Stimulated activated CD8-positive, alpha-beta memory T cell treated with anti-CD3 and anti-CD28 coated beads, Interleukin-12 subunit alpha, Interleukin-12 subunit beta, amount 100 ng/mL, for 4 hours (primary cell): Measurements from ENCODE around the gene ANKRD23.

Source experiments
- DNase-seq: peaks from one replicate; pipeline ENCODE4 v3.0.0-alpha.2; 2020; ENCODE audit warnings: low read depth

Gene ANKRD23

GRCh38 chr2:96838345-96839292 is 5.2 kb downstream of the ANKRD23 start:
- no peak for DNase-seq

- no peak for DNase-seq
Measured at GRCh38 chr2:96837575-96837974, 6.2 kb downstream of the ANKRD23 start.

GRCh38 chr2:96835830-96836229 is 8.0 kb downstream of the ANKRD23 start:
- no peak for DNase-seq

GRCh38 chr2:96832754-96833507 is 10.9 kb downstream of the ANKRD23 start:
- no peak for DNase-seq

- no peak for DNase-seq
Measured at GRCh38 chr2:96832408-96832753, 11.4 kb downstream of the ANKRD23 start.

DNA sequence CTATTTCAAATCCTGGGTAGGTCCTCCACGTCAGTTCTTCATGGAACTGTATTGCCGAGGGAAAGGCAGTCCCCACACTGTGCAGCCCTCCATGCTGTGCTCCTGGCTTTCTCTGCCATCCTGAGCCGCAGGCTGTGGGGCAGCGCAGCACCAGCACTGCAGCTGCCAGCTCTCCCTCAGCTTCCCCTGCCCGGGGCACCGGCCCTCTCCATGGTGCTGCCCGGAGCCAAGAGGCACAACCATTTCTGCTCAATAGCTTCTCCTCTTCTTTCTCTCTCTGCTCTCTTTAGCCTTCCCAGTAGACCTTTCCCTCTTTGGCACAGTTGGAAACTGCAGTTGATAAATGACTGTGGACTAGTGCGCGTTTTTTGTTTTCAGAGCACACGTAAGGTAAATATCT is 12.1 kb downstream of the ANKRD23 start:
- DNase-seq: no peak

DNA sequence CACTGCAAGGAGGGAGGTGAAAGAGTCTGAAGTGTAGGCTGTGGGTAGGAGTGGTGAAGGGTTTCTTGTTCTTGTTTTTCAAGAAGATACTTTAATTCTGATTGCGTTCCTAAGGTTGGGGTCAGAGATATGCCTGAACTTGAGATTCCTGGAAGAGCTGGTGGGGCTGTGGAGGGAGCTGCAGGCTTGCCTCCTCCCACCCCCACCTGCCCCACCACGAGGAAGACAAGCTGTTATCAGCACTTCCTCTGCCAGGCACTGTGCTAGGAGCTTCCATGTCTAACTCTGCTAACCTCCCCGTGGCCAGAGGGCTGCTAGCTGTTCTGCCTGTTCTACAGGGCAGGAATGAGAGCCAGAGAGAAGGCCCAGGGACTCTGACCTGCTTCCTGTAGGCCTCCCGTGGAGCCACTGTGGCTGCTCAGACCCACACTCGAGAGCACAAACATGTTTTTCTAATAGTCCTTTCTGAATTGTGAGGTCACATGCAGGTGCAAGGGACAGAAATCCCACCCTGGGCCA is 13.7 kb downstream of the ANKRD23 start:
- DNase-seq: no peak

DNA sequence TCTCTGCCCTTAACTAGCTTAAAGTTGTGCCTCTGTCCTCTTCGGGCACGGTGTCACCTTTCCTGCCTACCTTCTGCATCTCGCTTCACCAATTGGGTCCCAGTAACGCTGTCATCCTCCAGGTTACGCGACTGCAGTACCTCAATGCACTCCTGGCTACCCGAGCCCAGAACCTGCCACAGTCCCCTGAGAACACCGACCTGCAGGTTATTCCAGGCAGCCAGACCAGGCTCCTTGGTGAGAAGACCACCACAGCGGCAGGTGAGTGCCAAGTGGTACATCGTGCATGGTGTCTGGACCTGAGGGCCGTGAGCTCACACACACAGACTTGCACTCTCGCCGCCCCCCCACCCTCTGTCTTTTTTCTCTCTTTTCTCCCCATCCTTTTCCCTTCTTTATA is 14.9 kb downstream of the ANKRD23 start:
- DNase-seq: no peak

DNA sequence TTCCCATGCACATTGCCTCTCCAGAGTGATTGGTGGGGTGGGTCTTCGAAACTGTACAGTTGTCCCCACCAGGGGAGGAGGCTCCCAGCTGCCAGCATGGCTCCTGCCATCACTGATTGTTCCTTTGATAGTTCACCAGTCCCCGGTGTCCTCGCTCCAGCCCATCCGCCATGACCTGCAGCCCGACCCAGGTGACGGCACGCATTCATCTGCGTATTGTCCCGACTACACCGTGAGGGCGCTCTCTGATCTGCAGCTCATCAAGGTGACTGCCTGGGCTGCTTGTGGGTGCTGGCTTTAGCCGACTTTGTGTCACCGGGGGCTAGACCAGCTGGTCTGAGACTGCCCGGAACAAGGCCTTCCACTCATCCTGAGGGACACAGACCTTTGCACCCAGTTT is 15.4 kb downstream of the ANKRD23 start:
- no peak for DNase-seq

- no peak for DNase-seq
Measured at GRCh38 chr2:96826546-96827278, 17.1 kb downstream of the ANKRD23 start.

- no peak for DNase-seq
Measured at GRCh38 chr2:96825057-96825456, 18.8 kb downstream of the ANKRD23 start.

DNA sequence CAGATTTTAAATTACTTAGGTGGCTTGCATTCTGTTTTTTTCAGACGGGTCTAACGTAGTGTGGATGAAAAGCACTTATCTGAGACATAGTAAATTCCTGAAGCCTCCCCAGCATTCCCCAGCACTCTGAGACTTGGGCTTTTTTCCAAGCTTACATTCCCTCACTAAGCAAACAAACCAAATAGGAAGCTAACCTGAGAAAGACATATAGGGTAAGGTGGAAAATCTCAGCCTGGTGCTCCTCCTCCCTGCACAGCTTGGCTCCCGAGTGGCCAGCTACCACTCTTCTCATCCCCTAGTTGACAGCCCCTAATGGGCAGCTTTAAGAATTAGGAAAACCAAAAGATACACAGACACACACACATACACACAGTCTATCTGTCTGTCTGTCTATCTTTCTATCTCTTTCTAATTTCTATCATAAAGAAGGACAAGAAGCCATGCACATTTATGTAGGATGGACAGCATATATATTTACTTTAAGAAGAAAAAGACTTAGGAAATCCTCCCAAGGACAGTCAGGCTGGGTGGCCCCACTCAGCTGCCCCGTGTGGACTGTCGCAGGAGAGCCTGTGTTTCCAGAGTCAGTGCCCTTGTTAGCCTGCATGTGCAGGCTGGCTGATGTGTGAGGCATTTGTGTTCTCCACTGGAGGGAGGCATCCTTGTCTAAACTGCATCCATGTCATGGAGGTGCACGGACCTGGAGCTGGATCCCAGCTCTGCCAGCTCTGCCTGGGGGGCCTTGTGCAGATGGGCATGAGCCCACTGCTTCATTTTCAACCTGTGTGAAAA is 19.5 kb downstream of the ANKRD23 start:
- no peak for DNase-seq

DNA sequence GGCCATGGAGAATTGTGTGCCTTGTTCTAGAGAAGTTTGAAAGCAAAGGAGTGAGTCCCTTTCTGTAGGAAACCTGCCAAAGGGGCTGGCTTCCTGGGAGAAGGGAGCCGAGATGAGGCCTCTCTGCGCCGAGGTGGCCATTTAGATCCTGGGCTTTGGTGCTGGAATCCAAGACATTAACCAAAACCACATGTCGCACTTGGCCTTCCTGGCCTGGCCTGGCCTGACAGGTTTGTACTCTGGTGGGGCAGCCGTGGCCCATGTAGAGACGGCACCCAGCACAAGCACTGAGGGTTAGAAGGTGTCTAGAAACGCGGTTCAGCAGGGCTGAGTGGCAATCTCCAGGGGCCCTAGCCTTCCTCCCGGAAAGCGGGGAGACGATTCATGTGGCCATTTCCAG is 20.6 kb downstream of the ANKRD23 start:
- no peak for DNase-seq

DNA sequence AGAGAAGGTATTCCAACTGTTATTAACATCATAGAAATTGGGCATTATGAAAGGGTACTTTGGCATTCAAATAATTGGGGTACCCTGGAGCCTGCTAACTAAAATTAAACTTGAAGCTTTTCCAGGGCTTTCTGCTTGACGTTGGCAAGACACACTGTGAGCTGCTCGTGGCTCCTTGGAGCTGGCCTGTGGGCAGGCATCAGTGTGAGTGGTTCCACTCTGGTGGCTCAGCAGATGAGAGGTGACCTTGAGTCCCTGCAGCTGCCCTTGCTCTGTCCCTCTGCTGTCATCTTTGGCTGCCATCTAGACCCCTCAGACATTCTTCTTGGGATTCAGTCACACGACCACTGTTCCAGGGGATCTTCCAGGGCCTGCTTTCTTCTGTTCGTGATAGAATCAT is 21.0 kb downstream of the ANKRD23 start:
- DNase-seq: no peak

GRCh38 chr2:96821113-96821675 is 22.6 kb downstream of the ANKRD23 start:
- no peak for DNase-seq

DNA sequence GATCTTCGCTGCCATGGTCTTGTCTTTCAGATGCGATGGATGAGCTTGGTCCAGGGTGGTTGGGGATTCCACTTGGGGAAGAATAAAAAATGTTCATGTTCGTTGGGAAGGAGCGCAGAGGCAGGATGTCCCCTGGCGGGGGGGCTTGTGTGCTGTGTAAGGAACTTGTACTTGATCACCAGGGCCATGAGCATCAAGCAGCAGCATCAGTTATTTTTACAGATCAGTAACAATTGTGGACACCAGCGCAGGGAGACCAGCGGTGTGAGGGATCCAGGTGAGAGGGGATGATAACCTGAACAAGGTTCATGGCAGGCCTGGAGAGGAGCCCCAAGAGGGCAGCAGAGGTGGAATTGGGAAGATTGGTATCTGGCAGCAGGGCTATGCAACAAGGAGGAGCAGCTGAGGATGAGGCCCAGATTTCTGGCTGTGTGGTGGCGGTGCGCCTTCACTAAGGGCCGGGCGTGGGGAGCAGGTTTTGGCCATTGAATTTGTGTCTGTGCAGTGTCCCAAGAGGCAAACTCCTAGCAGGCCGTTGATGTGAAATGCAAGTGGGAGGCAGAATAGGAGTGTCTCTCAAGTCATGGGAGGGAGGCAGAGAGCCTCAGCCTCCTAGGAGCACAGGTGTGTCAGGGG is 23.8 kb downstream of the ANKRD23 start:
- DNase-seq: no peak

DNA sequence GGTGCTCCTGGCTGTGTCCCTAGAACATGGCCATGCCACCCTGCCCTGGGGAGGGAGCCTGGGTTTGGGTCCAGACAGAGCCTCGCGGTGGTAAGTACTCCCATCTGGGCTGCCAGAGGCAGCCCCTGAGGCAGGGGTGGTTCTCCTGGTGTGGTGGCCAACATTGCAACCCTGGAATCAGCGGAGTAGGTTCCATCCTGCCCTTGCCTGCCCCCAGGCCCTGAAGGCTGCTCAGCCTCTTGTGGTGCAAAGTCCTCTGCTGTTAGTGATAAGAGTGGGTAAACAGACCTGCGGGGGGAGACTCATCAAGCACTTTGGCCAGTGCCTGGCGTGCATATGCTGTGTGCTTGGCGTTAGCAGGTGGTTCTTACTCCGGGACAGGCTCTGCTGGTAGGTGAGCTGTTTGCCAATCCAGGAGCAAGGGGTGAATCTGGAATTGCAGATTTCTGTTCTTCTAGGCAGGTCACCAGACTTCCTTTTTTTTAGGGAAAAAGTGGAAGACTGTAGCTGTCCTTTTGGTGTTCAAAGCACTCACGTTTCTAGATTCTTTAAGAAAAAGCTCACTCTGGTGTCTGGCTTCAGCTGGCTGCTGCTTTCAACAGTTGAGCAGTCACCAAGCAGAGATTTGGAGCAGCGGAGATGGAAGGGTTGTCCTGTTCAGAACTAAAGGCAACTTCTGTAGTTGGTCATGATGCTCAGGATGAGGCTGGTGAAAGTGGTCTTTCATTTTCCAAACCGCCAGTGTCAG is 24.5 kb downstream of the ANKRD23 start:
- DNase-seq: no peak

GRCh38 chr2:96817882-96818281 is 25.9 kb downstream of the ANKRD23 start:
- no peak for DNase-seq

DNA sequence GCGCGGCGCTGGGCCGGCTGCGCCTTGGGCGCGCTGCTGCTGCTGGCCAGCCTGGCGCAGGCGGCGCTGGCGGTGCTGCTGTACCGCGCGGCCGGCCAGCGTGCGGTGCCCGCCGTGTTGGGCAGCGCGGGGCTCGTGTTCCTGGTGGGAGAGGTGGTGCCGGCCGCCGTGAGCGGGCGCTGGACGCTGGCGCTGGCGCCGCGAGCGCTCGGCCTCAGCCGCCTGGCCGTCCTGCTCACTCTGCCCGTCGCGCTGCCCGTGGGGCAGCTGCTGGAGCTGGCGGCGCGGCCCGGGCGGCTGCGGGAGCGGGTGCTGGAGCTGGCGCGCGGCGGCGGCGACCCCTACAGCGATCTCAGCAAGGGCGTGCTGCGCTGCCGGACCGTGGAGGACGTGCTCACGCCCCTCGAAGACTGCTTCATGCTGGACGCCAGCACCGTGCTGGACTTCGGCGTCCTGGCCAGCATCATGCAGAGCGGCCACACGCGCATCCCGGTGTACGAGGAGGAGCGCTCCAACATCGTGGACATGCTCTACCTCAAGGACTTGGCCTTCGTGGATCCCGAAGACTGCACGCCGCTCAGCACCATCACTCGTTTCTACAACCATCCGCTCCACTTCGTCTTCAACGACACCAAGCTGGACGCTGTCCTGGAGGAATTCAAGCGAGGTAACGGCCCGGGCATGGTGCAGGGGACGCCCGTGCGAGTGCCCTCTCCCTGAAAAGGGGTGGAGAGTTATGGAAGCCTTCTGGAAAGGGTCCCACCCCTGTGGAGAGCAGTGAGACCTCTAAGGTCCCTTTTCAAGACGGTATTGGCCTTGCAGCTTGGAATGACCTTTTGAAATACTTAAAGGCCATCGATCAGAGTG is 26.8 kb downstream of the ANKRD23 start:
- no peak for DNase-seq
